Hippocampal formation (tissue), 2 donors: ENCODE measurements around the gene ZNF683.
"Not testable (repeated sequence)": the region's sequence is repeated elsewhere in the genome, so short reads cannot be mapped to it uniquely, and the experiment has no call there.

Experiments
- DNase-seq, 2 donors: peaks; one replicate each; lab custom pipeline; 2025; lab: John Stamatoyannopoulos, UW

ZNF683 gene

DNA sequence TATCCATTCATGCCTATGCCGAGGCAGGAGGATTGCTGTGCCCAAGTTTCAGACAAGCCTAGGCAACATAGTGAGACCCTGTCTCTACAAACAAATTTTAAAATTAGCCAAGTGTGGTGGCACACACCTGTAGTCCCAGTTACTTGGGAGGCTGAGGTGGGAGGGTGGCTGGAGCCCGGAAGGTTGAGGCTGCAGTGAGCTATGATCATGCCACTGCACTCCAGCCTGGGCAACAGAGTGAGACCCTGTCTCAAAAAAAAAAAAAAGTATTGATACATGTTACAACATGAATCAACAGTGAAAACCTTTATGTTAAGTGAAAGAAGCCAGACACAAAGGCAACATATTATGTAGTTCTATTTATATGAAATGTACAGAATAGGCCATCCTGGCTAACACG lies 12.5 kb upstream of the ZNF683 start:
- DNase-seq = not testable (repeated sequence)

- no peak for DNase-seq
Observed at GRCh38 chr1:26384076-26384475, 11.5 kb upstream of the ZNF683 start.

GRCh38 chr1:26378879-26379251 lies 6.3 kb upstream of the ZNF683 start:
- DNase-seq = no peak

DNA sequence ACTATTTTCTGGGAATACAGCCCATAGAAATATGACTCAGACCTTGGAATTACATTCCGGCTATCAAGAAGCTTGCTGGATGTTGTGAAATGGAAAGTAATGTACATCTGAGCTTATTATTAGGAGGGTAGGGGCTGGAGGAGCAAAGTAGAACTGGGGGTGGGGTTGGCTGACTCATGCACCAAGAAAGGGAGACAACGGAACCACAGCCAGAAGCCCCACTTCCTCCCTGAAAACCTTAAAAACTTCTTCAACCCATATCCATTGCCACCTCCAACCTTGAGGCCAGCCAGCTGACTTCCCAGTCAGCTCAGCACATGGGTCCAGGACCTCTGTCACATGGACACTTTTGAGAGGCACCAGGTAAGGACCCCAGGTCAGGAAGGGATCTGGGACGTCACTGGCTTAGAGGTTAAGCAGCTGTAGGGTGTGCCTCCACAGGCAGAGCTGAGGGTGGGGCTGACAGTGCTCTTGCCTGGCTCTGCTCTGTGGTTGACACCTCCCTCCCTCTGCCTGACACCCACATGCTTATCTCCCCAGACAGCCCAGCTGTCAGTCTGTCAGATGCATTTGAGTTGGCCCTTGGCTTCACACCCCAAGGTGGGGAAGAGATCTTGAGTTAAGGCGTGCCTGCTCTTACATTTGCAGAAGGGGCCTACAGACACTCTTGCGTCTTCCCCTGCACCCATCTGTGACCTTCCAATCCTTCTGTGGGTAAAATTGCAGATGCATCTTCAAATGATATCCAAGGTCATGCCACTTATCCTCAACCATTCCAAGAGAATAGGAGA lies 5.7 kb upstream of the ZNF683 start:
- DNase-seq = no peak

DNA sequence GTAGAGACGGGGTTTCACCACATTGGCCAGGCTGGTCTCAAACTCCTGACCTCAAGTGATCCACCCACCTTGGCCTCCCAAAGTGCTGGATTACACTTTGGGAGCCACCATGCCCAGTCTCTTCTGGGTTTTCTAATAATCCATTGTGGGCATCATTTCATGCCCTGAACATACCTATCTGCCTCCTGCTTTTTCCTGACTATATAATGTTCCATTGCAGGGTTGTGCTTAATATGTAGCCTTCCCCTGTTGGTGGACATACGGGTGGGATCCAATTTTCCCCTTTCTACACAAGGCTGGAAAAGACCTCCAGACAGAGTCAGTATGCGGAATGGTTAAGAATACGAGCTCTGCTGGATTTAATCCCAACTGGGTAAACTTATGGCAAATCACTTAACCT lies 3.5 kb upstream of the ZNF683 start:
- no peak for DNase-seq

- DNase-seq = no peak
Observed at GRCh38 chr1:26375081-26375480, 2.5 kb upstream of the ZNF683 start.

DNA sequence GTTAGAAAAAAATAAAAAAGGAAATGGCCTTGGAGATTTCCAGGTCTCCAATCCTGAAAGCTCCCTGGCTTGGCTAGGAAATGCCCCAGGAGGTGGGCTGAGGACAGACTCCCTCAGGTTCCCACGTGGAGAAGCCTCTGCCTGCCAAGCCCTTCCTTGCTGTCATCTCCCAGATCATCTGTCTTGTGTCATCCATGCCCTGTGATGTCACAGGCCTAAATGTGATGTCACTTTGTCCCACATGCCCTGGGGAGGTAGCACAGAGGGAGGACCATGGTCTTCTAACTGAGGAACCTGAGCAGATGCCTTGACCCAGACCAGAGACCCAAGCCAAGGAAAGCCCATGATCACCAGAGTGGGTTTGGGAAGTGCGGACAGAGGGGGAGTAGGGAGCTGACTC lies 1.8 kb upstream of the ZNF683 start:
- not testable (repeated sequence) for DNase-seq

DNA sequence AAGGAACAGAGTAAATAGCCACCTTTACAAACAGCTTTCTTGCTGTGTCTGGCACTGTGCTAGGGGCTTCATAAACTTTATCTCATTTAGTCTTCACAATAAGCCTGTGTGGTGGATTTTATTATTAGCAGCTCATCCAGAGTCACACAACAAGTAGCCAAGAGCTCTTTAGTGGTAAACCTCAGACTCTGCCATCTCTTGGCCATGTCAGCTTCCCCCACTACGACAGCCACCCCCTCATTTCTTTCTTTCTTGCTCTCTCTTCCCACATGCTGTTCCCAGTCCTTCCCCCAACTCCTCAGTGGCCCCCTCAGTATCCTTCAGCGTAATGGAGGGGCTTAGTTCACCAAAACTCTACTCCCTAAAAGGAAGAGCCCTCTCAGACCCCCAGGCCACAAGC lies 1.2 kb upstream of the ZNF683 start:
- no peak for DNase-seq

DNA sequence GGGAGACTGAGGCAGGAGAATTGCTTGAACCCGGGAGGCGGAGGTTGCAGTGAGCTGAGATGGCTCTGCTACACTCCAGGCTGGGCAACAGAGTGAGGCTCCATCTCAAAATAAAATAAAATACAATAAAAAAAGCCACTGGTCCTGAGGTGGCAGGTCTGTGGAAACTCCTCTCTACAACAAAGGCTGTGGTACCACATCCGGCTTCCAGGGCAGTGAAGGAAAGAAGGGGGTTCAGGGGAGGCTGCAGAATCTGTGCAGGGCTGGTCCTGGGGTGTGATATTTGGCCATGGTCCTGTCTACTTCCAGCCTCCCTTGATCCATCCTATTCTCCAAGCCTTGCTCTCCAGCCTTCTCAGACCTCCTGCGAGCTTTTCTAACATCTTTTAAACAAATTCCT lies 731 bp upstream of the ZNF683 start:
- no peak for DNase-seq

- DNase-seq = no peak
Observed at GRCh38 chr1:26372039-26372438, 511 bp downstream of the ZNF683 start.

GRCh38 chr1:26370591-26371382 lies 1.8 kb downstream of the ZNF683 start:
- DNase-seq = no peak

DNA sequence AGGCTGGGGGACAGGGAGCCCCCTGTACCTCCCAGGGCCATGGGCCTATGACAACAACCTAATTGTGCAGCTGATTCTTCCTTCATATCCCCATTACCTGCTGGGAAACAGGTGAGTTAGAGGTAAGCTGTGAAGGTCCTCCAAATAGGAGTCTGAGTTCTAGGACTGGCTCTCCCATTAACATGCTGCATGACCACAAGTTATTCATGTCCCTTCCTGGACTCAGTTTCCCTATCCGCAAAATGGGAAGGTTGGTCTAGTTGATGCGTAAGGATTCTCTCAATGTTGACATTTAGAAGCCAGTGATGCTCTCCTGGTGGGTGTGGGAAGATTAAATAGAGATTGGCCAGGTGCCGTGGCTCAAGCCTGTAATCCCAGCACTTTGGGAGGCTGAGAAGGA lies 4.1 kb downstream of the ZNF683 start:
- DNase-seq = no peak

GRCh38 chr1:26368006-26368405 lies 4.5 kb downstream of the ZNF683 start:
- DNase-seq = no peak

GRCh38 chr1:26367441-26367840 lies 5.1 kb downstream of the ZNF683 start:
- DNase-seq = no peak

- no peak for DNase-seq
Observed at GRCh38 chr1:26364956-26365355, 7.6 kb downstream of the ZNF683 start.

DNA sequence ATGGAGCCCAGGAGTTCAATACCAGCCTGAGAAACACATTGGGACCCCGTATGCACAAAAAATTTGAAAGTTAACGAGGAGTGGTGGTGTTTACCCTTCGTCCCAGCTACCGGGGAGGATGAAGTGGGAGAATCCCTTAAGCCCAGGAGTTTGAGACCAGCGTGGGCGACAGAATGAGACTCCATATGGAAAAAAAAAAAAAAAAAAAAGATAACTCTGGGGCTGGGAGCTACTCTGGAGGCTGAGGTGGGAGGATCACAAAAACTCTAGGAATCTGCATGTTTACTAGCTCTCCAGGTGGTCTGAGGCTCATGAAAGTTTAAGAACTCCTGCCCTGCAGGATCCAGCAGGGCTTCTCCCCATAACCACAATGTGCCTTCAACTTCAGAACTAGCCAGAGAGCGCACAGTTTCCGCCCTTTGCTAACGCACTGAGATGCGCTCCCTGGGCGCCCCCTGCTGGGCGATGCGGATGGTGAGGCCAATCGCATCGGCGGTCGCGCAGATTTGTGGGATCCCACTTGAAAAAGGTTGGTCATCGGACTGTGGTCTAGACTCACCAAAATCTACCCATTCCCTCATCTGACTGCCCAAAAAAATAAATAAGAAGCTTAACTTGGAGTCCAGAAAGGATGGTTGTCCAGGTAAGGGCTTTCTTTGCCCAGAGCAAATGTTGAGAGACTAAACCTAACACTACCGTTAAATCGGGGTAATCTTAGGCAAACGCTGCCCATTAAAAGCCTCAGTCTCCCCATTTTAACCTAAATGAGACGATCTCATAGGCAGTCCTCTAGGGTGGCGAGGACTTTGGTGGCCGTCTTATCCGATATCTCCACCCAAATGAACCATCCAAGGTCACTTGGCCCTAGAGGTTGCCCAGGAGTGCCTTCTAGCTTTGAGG lies 8.8 kb downstream of the ZNF683 start:
- peak in 1 of 2 donors; percentile 37 for DNase-seq

GRCh38 chr1:26362331-26362730 lies 10.2 kb downstream of the ZNF683 start:
- no peak for DNase-seq

DNA sequence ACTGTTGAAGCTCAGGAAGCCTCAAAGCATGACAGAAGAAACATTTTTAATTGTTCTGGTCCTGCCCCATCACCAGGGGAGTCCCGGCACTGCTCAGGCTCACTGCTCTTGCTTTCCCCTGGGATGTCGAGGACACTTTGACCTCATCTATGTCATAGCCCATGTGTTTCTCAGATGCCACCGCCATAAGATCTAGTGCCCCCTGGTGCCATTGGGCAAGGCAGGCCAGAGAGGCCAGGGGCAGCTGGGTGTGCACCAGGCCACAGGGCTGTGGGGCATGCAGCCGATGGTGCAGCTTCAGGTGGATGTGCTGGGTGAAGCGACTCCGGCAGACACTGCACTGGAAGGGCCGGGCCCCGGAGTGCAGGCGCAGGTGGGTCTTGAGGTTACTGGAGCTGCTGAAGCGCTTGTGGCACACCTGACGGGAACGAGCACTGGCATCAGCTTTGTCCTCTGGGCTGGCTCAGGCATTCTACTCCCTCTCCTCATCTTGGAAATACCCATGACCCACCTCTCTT lies 10.9 kb downstream of the ZNF683 start:
- DNase-seq = no peak

GRCh38 chr1:26360807-26361604 lies 11.5 kb downstream of the ZNF683 start:
- no peak for DNase-seq

GRCh38 chr1:26359981-26360806 lies 12.4 kb downstream of the ZNF683 start:
- no peak for DNase-seq
